K562 (cell line): Measurements from ENCODE around the gene STMN3. TPM values are rescaled to one million over a fixed set of nuclear protein-coding genes. Genes with fewer than 3 reads are reported as not detected.

Experiments used
- BCLAF1 ChIP-seq, 2 experiments: fragments of 450-650 bp in 1 of 2; IDR thresholded peaks; 2 replicates each; pipeline ENCODE4 v1.6.1; 2011 to 2017; ENCODE audit warnings: low read depth in 2 of 2, antibody characterized with exemption in 1 of 2, borderline replicate concordance in 1 of 2, low read length in 1 of 2, mild to moderate bottlenecking in 1 of 2, mixed read lengths in 1 of 2; ENCODE audit not compliant: control insufficient read depth in 1 of 2
- CBX3 ChIP-seq, 2 experiments: IDR thresholded peaks; 1 replicate in 1 of 2; 2 replicates in 1 of 2; pipeline ENCODE4 v1.6.1; 2012; ENCODE audit warnings: inconsistent platforms in 2 of 2, low read length in 2 of 2, borderline replicate concordance in 1 of 2, control low read depth in 1 of 2
- LARP7 ChIP-seq: fragments of 450-650 bp; IDR thresholded peaks from 2 replicates; pipeline ENCODE4 v1.6.1; 2016
- MAX ChIP-seq: sonication (generic); formaldehyde crosslinking; IDR thresholded peaks from 2 replicates; pipeline ENCODE4 v1.9.0; 2022; ENCODE audit warnings: mild to moderate bottlenecking, missing genetic modification reagents
- TAF7 ChIP-seq: fragments of 450-650 bp; IDR thresholded peaks from 2 replicates; pipeline ENCODE4 v1.6.1; 2016; ENCODE audit warnings: missing genetic modification characterization, missing compliant biosample characterization
- ZNF165 ChIP-seq: fragments of 250-450 bp; sonication (Bioruptor Pico); IDR thresholded peaks from 2 replicates; pipeline ENCODE4 v1.4.0; 2020; ENCODE audit warnings: borderline replicate concordance
- ZNF280B ChIP-seq: fragments of 250-450 bp; sonication (Bioruptor Pico); IDR thresholded peaks from 2 replicates; pipeline ENCODE4 v1.5.1; 2021; ENCODE audit warnings: mild to moderate bottlenecking
- ZNF431 ChIP-seq: sonication (generic); formaldehyde crosslinking; IDR thresholded peaks from 2 replicates; pipeline ENCODE4 v1.8.0; 2022; ENCODE audit warnings: mild to moderate bottlenecking, missing genetic modification reagents
- ZNF668 ChIP-seq: fragments of 250-450 bp; sonication (Bioruptor Pico); IDR thresholded peaks from 2 replicates; pipeline ENCODE4 v1.8.0; 2022; ENCODE audit warnings: mild to moderate bottlenecking, inconsistent platforms
- ZNF740 ChIP-seq, 3 experiments: fragments of 200-800 bp in 1 of 3; sonication (Bioruptor generic) in 1 of 3; sonication (generic) in 1 of 3; formaldehyde crosslinking in 1 of 3; IDR thresholded peaks; 2 replicates each; pipeline versions ENCODE4 v1.6.1 to v1.8.0; 2016 to 2022; ENCODE audit warnings: mild to moderate bottlenecking in 2 of 3, missing compliant biosample characterization in 2 of 3, missing genetic modification characterization in 2 of 3, missing genetic modification reagents in 1 of 3
- ZNF780A ChIP-seq: fragments of 250-450 bp; sonication (Bioruptor Pico); IDR thresholded peaks from 2 replicates; pipeline ENCODE4 v1.5.0; 2021; ENCODE audit warnings: mild to moderate bottlenecking
- polyA plus RNA-seq, 8 experiments: library from polyadenylated mRNA; depleted of rRNA in 4 of 8; stranded (reverse) in 5 of 8; unstranded in 3 of 8; fragments of >200 nt; fragmentation: Nextera tagmentation in 2 of 8; fragmentation: Illumina TruSeq in 1 of 8; extraction: Ambion mirVana in 2 of 8; extraction: Trizol in 1 of 8; gene quantifications; 2 replicates each; pipeline versions ENCODE4 v1.2.1 to v1.2.3, GENCODE V29; 2011 to 2014; ENCODE audit warnings: inconsistent platforms in 1 of 8, missing spikeins in 1 of 8
- total RNA-seq, 7 experiments: library from RNA; depleted of rRNA in 6 of 7; stranded (reverse); fragments of >200 nt in 6 of 7; fragmentation: Illumina TruSeq in 2 of 7; extraction: Trizol in 2 of 7; gene quantifications; 2 replicates each; pipeline versions ENCODE4 v1.2.1 to v1.2.3, GENCODE V29; 2011 to 2021; ENCODE audit warnings: low replicate concordance in 1 of 7
- TF ChIP-seq, protein P1 (sequence below): fragments of 450-650 bp; formaldehyde crosslinking; IDR thresholded peaks from 2 replicates; pipeline ENCODE4 v1.4.0; 2020; ENCODE audit warnings: mild to moderate bottlenecking, moderate library complexity
- TF ChIP-seq, protein P2 (sequence below): fragments of 250-450 bp; sonication (Bioruptor Pico); IDR thresholded peaks from 2 replicates; pipeline ENCODE4 v1.4.0; 2020; ENCODE audit warnings: mild to moderate bottlenecking, moderate library complexity

The STMN3 gene
- total and polyA plus RNA-seq, 9 of the 15 experiments (the other 6 are each of a cell fraction or from before 2014, with no cell fraction given): 0.70 to 65.6 (median 29.4) TPM

DNA sequence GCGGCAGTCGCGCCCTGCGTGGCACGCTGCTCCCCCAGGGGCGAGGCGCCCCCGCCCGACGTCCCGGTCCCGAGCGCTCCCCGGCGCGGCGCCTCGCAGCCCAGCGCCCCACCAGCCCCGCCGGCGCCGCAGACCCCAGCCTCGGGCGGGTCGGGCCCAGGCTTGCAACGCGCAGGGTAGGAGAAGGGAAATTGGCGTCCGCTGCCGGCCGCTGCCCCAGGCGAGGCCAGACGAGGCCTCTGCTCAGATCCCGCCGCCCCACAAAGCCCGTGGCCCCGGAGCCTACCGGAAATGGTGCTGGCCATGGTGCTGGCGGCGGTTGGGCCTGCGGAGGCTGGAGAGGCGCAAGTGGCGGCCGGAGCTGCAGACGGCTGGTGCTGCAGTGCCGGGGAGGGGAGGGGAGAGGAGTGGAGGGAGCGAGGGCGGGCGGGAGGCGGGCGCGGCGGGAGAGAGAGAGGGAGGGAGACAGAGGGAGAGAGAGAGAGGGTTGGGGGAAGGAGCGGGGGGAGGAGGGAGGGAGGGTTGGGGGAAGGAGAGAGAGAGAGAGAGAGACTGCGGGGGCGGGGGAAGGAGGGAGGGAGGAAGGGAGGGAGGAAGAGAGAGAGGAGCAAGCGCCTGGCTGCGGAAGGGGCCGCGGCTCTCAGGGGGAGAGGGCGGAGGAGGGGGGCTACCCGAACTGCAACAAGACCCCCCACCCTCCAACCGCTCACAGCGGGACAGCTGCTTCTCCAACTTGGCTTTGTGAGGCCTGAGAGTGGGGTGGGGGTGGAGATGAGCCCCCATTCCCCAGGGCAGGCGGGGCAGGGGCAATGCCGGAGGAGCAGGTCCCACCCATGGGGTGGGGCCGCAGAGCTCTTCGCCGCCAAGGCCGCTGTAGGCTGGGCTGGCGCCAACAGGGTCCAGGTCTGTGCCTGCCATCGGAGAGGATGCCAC lies at the start of gene STMN3 (continued):
- TF ChIP-seq ZNF280B (no peak), MAX (CRISPR knock-in tag) (peak; percentile 60; the same call in 1 of the 2 replicates), ZNF740 (CRISPR knock-in tag; IDR thresholded peaks at IDR 0.05) (no peak), ZNF740 (tag; IDR thresholded peaks at IDR 0.05) (no peak), CBX3 (IDR thresholded peaks at IDR 0.05; ENCODE audit: borderline replicate concordance in 1 of 2, low read length in 2 of 2) (peak in 1 of 2 experiments; percentile 19; a peak in 1 of 3 replicates), ZNF780A (no peak), BCLAF1 (IDR thresholded peaks at IDR 0.05; ENCODE audit: borderline replicate concordance in 1 of 2, control insufficient read depth in 1 of 2, low read depth in 2 of 2, low read length in 1 of 2) (no peak), LARP7 (no peak), ZNF165 (no peak), ZNF431 (no peak), ZNF668 (CRISPR knock-in tag) (no peak), TAF7 (tag) (no peak)
- TF ChIP-seq, protein P1, sequence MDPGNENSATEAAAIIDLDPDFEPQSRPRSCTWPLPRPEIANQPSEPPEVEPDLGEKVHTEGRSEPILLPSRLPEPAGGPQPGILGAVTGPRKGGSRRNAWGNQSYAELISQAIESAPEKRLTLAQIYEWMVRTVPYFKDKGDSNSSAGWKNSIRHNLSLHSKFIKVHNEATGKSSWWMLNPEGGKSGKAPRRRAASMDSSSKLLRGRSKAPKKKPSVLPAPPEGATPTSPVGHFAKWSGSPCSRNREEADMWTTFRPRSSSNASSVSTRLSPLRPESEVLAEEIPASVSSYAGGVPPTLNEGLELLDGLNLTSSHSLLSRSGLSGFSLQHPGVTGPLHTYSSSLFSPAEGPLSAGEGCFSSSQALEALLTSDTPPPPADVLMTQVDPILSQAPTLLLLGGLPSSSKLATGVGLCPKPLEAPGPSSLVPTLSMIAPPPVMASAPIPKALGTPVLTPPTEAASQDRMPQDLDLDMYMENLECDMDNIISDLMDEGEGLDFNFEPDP (CRISPR knock-in tag): no peak
- TF ChIP-seq, protein P2, sequence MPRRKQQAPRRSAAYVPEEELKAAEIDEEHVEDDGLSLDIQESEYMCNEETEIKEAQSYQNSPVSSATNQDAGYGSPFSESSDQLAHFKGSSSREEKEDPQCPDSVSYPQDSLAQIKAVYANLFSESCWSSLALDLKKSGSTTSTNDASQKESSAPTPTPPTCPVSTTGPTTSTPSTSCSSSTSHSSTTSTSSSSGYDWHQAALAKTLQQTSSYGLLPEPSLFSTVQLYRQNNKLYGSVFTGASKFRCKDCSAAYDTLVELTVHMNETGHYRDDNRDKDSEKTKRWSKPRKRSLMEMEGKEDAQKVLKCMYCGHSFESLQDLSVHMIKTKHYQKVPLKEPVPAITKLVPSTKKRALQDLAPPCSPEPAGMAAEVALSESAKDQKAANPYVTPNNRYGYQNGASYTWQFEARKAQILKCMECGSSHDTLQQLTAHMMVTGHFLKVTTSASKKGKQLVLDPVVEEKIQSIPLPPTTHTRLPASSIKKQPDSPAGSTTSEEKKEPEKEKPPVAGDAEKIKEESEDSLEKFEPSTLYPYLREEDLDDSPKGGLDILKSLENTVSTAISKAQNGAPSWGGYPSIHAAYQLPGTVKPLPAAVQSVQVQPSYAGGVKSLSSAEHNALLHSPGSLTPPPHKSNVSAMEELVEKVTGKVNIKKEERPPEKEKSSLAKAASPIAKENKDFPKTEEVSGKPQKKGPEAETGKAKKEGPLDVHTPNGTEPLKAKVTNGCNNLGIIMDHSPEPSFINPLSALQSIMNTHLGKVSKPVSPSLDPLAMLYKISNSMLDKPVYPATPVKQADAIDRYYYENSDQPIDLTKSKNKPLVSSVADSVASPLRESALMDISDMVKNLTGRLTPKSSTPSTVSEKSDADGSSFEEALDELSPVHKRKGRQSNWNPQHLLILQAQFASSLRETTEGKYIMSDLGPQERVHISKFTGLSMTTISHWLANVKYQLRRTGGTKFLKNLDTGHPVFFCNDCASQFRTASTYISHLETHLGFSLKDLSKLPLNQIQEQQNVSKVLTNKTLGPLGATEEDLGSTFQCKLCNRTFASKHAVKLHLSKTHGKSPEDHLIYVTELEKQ: no peak
